ENCODE results near the gene VIPAS39. TPM values are rescaled to one million over a fixed set of nuclear protein-coding genes. Genes with fewer than 3 reads are reported as not detected.
"Not testable (repeated sequence)": the region's sequence is repeated elsewhere in the genome, so short reads cannot be mapped to it uniquely, and the experiment has no call there.

VIPAS39 gene
- total RNA-seq, 2 donors from 2014 or later = 26.7 to 29.8 TPM

DNA sequence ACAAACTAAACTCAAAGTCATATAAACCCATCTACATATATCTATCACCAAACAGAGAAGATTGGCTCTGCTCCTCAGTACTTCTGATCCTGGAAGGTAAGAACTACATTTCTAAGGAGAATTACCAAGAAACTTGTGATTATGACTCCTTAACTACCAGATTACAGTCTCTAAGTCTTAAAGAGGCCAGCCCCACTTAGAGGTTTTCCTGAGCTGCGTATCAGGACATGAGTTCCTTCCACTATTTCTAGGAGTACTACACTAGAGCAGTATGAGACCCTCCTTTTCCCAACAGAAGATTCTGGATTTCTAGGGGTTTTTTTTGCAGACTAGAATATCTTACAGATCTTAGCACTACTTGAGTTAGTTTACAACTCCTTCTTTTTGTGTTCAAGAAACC lies 34.0 kb downstream of the VIPAS39 start, which contains the start of gene NOXRED1:
TSS of gene NOXRED1 (minus strand) at position 101 of the 400 bp plus-strand sequence. CDS start 634 bp downstream, outside the sequence.
- Histone ChIP-seq H3K36me3 (ENCODE audit: control insufficient read depth, insufficient read depth, low read length) (peaks cover 78% of the 10 kb centered on the region), H3K4me3 (ENCODE audit: low read length) (no peak within 1 kb of the TSS), H3K9me3 (ENCODE audit: control insufficient read depth, low read length) (peaks cover 29% of the 10 kb centered on the region), H3K27ac (ENCODE audit: low read depth, low read length) (no peak within 1 kb of the TSS), H3K4me1 (ENCODE audit: control insufficient read depth, insufficient read depth, low read length) (no peaks in the 10 kb centered on the region), H3K9ac (ENCODE audit: extremely low read depth, low read length, poor library complexity, severe bottlenecking) (no peak within 1 kb of the TSS), H3K27me3 (ENCODE audit: control insufficient read depth, insufficient read depth, low read length, poor library complexity, severe bottlenecking) (no peaks in the 10 kb centered on the region)
- WGBS, 2 experiments (ENCODE audit: insufficient coverage in 1 of 2, insufficient read length in 1 of 2) = 88 to 100% methylated on average over 1 of the region's 1 CpG
- Mint-ChIP-seq H3K4me1 (no peaks in the 10 kb centered on the region), H3K27ac (no peak within 1 kb of the TSS), H3K9me3 (peaks cover 24% of the 10 kb centered on the region), H3K4me3 (no peak within 1 kb of the TSS), H3K36me3 (ENCODE audit: low read depth) (peaks cover 81% of the 10 kb centered on the region), H3K27me3 (ENCODE audit: insufficient read depth) (no peaks in the 10 kb centered on the region)
- no peak for DNase-seq
- TF ChIP-seq, protein P1, sequence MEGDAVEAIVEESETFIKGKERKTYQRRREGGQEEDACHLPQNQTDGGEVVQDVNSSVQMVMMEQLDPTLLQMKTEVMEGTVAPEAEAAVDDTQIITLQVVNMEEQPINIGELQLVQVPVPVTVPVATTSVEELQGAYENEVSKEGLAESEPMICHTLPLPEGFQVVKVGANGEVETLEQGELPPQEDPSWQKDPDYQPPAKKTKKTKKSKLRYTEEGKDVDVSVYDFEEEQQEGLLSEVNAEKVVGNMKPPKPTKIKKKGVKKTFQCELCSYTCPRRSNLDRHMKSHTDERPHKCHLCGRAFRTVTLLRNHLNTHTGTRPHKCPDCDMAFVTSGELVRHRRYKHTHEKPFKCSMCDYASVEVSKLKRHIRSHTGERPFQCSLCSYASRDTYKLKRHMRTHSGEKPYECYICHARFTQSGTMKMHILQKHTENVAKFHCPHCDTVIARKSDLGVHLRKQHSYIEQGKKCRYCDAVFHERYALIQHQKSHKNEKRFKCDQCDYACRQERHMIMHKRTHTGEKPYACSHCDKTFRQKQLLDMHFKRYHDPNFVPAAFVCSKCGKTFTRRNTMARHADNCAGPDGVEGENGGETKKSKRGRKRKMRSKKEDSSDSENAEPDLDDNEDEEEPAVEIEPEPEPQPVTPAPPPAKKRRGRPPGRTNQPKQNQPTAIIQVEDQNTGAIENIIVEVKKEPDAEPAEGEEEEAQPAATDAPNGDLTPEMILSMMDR (conservative IDR thresholded peaks at IDR 0.05) = no peak

DNA sequence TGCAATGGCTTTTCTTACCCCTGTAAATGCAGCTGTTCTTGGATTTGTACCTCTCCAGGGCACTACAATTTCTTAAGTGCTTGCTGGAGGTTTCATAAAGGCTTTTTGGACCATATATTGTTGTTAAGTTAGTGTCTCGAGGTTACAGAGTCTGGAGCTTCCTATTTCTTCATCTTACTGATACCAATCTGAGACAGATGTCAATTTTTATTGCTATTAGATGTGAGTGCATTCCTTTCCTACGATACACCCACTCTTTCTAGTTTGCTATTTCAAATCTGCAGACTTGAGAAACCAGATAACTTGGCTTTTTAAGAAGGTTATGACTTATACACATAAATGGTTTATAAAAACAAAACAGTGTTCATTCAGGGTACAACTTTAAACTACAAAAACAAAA lies 36.2 kb downstream of the VIPAS39 start:
- Mint-ChIP-seq H3K27me3 (ENCODE audit: insufficient read depth) (peaks cover 1% of the 10 kb centered on the region), H3K27ac (no peak overlapping the region), H3K36me3 (ENCODE audit: low read depth) (peaks cover 60% of the 10 kb centered on the region), H3K9me3 (peaks cover 37% of the 10 kb centered on the region), H3K4me1 (no peaks in the 10 kb centered on the region), H3K4me3 (no peak overlapping the region)
- no peak for DNase-seq
- TF ChIP-seq, protein P1 (conservative IDR thresholded peaks at IDR 0.05) = no peak
- no peaks in the 10 kb centered on the region for H3K4me1 ChIP-seq (ENCODE audit: control insufficient read depth, insufficient read depth, low read length)
- no peaks in the 10 kb centered on the region for H3K27me3 ChIP-seq (ENCODE audit: control insufficient read depth, insufficient read depth, low read length, poor library complexity, severe bottlenecking)
- H3K27ac ChIP-seq (ENCODE audit: low read depth, low read length) = no peak overlapping the region
- H3K4me3 ChIP-seq (ENCODE audit: low read length) = no peak overlapping the region
- 90% methylated on average over 1 of the region's 2 CpGs; no CpG with 5 or more reads in 1 of the 2 experiments for WGBS, 2 experiments (ENCODE audit: insufficient coverage in 1 of 2, insufficient read length in 1 of 2)
- H3K9me3 ChIP-seq (ENCODE audit: control insufficient read depth, low read length) = peaks cover 42% of the 10 kb centered on the region
- peaks cover 56% of the 10 kb centered on the region for H3K36me3 ChIP-seq (ENCODE audit: control insufficient read depth, insufficient read depth, low read length)
- no peak overlapping the region for H3K9ac ChIP-seq (ENCODE audit: extremely low read depth, low read length, poor library complexity, severe bottlenecking)

DNA sequence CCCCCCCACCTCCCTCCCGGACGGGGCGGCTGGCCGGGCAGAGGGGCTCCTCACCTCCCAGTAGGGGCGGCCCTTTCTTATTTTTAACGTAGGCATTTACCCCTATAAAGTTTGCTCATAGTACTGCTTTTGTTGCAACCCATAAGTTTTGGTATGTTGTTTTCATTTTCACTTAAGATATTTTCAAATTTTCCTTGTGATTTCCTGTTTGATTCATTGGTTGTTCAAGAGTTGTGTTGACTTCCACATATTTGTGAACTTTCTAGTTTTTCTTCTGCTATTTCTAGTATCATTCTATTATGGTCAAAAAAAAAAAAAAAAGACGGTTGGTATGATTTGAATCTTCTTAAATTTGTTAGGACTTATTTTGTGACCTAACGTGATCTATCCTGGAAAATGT lies 40.6 kb downstream of the VIPAS39 start:
- peaks cover 24% of the 10 kb centered on the region for H3K36me3 Mint-ChIP-seq (ENCODE audit: low read depth)
- no peak overlapping the region for H3K9ac ChIP-seq (ENCODE audit: extremely low read depth, low read length, poor library complexity, severe bottlenecking)
- H3K27me3 ChIP-seq (ENCODE audit: control insufficient read depth, insufficient read depth, low read length, poor library complexity, severe bottlenecking) = no peaks in the 10 kb centered on the region
- H3K4me3 ChIP-seq (ENCODE audit: low read length) = no peak overlapping the region
- no peaks in the 10 kb centered on the region for H3K4me1 Mint-ChIP-seq
- peaks cover 1% of the 10 kb centered on the region for H3K27me3 Mint-ChIP-seq (ENCODE audit: insufficient read depth)
- H3K9me3 Mint-ChIP-seq = peaks cover 37% of the 10 kb centered on the region
- H3K9me3 ChIP-seq (ENCODE audit: control insufficient read depth, low read length) = peaks cover 42% of the 10 kb centered on the region
- DNase-seq = no peak
- peaks cover 15% of the 10 kb centered on the region for H3K36me3 ChIP-seq (ENCODE audit: control insufficient read depth, insufficient read depth, low read length)
- WGBS, 2 experiments (ENCODE audit: insufficient coverage in 1 of 2, insufficient read length in 1 of 2) = 99 to 100% methylated on average over 1 to 8 of the region's 8 CpGs
- TF ChIP-seq, protein P1 (conservative IDR thresholded peaks at IDR 0.05) = no peak
- no peak overlapping the region for H3K27ac Mint-ChIP-seq
- no peak overlapping the region for H3K27ac ChIP-seq (ENCODE audit: low read depth, low read length)
- no peak overlapping the region for H3K4me3 Mint-ChIP-seq
- no peaks in the 10 kb centered on the region for H3K4me1 ChIP-seq (ENCODE audit: control insufficient read depth, insufficient read depth, low read length)

DNA sequence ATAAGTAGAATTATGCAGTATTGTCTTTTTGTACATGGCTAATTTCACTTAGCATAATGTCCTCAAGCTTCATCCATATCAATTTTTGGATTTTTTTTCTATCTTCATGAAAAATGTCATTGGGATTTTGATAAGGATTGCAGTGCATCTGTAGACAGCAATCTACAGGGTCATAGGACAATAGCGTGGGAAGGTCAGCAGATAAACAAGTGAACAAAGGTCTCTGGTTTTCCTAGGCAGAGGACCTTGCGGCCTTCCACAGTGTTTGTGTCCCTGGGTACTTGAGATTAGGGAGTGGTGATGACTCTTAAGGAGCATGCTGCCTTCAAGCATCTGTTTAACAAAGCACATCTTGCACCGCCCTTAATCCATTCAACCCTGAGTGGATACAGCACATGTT lies 41.3 kb downstream of the VIPAS39 start:
- H3K27ac Mint-ChIP-seq; H3K27ac ChIP-seq (ENCODE audit: low read depth, low read length); H3K4me1 Mint-ChIP-seq; H3K27me3 ChIP-seq (ENCODE audit: control insufficient read depth, insufficient read depth, low read length, poor library complexity, severe bottlenecking); DNase-seq; H3K4me1 ChIP-seq (ENCODE audit: control insufficient read depth, insufficient read depth, low read length); H3K36me3 ChIP-seq (ENCODE audit: control insufficient read depth, insufficient read depth, low read length); H3K4me3 ChIP-seq (ENCODE audit: low read length); H3K27me3 Mint-ChIP-seq (ENCODE audit: insufficient read depth); H3K9ac ChIP-seq (ENCODE audit: extremely low read depth, low read length, poor library complexity, severe bottlenecking); H3K4me3 Mint-ChIP-seq: not testable (repeated sequence)
- 100% methylated on average over 1 of the region's 3 CpGs; no CpG with 5 or more reads in 1 of the 2 experiments for WGBS, 2 experiments (ENCODE audit: insufficient coverage in 1 of 2, insufficient read length in 1 of 2)
- H3K36me3 Mint-ChIP-seq (ENCODE audit: low read depth) = peaks cover 17% of the 10 kb centered on the region
- H3K9me3 Mint-ChIP-seq = peaks cover 37% of the 10 kb centered on the region
- peaks cover 37% of the 10 kb centered on the region for H3K9me3 ChIP-seq (ENCODE audit: control insufficient read depth, low read length)

DNA sequence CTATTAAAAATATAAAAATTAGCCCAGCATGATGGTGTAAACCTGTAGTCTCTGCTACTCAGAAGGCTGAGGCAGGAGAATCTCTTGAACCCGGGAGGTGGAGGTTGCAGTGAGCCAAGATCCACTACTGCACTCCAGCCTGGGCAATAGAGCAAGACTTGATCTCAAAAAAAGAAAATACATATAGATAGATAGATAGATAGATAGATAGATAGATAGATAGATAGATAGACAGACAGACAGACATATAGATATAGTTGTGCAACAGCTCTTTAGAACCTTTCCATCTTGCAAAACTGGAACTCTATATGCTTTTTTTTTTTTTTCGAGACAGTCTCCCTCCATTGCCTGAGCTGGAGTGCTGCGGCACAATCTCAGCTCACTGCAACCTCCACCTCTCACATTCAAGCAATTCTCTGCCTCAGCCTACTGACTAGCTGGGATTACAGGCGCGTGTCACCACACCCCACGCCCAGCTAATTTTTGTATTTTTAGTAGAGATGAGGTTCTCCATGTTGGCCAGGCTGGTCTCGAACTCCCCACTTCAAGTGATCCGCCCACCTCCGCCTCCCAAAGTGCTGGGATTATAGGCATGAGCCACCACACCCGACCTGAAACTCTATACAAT lies 41.9 kb downstream of the VIPAS39 start:
- not testable (repeated sequence) for H3K4me1 ChIP-seq (ENCODE audit: control insufficient read depth, insufficient read depth, low read length); H3K4me3 ChIP-seq (ENCODE audit: low read length); H3K27ac ChIP-seq (ENCODE audit: low read depth, low read length); H3K27ac Mint-ChIP-seq; H3K27me3 Mint-ChIP-seq (ENCODE audit: insufficient read depth); H3K9ac ChIP-seq (ENCODE audit: extremely low read depth, low read length, poor library complexity, severe bottlenecking); H3K36me3 ChIP-seq (ENCODE audit: control insufficient read depth, insufficient read depth, low read length); H3K27me3 ChIP-seq (ENCODE audit: control insufficient read depth, insufficient read depth, low read length, poor library complexity, severe bottlenecking); DNase-seq; H3K4me3 Mint-ChIP-seq; H3K4me1 Mint-ChIP-seq
- H3K9me3 ChIP-seq (ENCODE audit: control insufficient read depth, low read length) = peaks cover 32% of the 10 kb centered on the region
- peaks cover 34% of the 10 kb centered on the region for H3K9me3 Mint-ChIP-seq
- H3K36me3 Mint-ChIP-seq (ENCODE audit: low read depth) = peaks cover 12% of the 10 kb centered on the region
- 89 to 100% methylated on average over 2 to 10 of the region's 10 CpGs for WGBS, 2 experiments (ENCODE audit: insufficient coverage in 1 of 2, insufficient read length in 1 of 2)
